Measurements from ENCODE around the gene GAS1.

GAS1 gene

DNA sequence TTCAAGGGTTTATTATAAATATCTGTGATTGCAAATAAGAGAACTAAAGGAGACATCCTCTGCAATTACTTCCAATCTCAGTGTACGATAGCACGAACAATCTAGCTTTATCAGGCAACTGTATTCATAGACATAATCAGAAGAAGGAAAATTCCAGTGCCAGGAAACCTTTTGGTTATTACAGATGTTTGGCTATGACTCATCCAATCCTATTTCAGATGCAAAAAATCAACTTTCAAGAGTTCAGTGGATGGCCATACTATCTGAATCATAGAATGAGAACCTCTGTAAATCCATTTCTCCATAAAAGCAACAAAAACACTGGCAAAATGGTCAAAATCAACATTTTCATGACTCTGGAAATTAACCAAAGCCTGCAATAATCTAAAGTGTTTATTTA, 37.9 kb downstream of the GAS1 start:
- DNase-seq (ENCODE audit: low read depth) = peak; percentile 43
- no peak overlapping the region for H3K4me3 ChIP-seq (replicated peaks; ENCODE audit: low read depth, low read length)
- TF ChIP-seq, protein P1, sequence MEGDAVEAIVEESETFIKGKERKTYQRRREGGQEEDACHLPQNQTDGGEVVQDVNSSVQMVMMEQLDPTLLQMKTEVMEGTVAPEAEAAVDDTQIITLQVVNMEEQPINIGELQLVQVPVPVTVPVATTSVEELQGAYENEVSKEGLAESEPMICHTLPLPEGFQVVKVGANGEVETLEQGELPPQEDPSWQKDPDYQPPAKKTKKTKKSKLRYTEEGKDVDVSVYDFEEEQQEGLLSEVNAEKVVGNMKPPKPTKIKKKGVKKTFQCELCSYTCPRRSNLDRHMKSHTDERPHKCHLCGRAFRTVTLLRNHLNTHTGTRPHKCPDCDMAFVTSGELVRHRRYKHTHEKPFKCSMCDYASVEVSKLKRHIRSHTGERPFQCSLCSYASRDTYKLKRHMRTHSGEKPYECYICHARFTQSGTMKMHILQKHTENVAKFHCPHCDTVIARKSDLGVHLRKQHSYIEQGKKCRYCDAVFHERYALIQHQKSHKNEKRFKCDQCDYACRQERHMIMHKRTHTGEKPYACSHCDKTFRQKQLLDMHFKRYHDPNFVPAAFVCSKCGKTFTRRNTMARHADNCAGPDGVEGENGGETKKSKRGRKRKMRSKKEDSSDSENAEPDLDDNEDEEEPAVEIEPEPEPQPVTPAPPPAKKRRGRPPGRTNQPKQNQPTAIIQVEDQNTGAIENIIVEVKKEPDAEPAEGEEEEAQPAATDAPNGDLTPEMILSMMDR (IDR thresholded peaks at IDR 0.05; ENCODE audit: low read length, missing control alignments) = no peak

DNA sequence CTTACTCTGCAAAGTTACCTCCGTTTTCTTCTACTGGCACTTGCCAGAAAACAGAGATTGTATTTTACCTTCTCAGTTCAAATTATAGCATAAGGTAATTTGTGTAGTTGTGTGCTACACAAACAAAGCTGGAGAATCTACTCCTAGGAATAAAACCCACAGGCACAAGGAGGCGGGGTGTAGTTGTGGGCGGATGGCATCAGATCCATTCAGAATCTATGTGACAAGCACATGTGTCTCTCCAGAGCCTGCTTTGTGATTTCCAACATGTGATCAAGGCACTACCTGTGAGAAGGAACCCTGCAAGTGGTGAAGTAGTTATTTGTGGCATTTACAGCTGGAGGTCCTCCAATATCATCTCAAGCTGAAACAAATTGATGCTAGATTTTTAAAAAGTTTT, 39.0 kb downstream of the GAS1 start:
- TF ChIP-seq, protein P1 (IDR thresholded peaks at IDR 0.05; ENCODE audit: low read length, missing control alignments) = no peak
- no peak for DNase-seq (ENCODE audit: low read depth)
- no peak overlapping the region for H3K4me3 ChIP-seq (replicated peaks; ENCODE audit: low read depth, low read length)

DNA sequence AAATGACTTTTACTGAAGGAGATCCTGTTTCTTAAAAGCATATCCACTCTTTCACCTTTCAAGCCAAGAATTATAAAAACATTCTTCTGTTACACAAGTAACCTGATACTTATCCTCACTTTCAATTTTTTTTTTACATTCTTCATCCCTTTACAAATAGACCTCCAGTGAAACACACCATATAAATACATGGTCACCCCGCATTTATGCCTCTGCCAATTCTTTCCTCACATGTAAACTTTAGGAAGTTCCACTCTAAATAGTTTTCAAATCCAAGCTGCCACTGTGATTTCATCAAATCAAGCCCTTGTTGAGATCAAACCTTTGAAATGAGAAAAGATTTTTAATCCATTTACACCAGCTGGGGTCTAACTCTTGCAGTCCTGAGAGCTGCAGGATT, 40.0 kb downstream of the GAS1 start:
- no peak overlapping the region for H3K4me3 ChIP-seq (replicated peaks; ENCODE audit: low read depth, low read length)
- TF ChIP-seq, protein P1 (IDR thresholded peaks at IDR 0.05; ENCODE audit: low read length, missing control alignments) = no peak
- no peak for DNase-seq (ENCODE audit: low read depth)

DNA sequence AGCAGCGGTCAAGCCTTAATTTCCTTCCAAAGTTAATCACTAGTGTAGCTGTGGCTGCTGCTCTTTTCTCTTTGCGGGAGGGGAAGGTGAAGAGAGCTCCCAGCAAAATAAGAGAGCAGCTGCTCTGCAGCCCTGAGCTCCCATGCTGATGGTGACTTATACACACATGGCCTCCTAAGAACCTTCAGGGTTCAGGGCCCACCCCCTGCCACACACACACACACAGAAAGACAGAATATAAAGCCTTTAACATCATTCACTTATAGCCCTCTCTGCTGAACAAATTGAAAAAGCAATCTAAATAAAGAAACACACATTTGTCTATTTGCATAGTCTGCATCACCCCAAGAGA, 43.6 kb downstream of the GAS1 start:
- DNase-seq (ENCODE audit: low read depth) = no peak
- TF ChIP-seq, protein P1 (IDR thresholded peaks at IDR 0.05; ENCODE audit: low read length, missing control alignments) = no peak
- no peak overlapping the region for H3K4me3 ChIP-seq (replicated peaks; ENCODE audit: low read depth, low read length)

DNA sequence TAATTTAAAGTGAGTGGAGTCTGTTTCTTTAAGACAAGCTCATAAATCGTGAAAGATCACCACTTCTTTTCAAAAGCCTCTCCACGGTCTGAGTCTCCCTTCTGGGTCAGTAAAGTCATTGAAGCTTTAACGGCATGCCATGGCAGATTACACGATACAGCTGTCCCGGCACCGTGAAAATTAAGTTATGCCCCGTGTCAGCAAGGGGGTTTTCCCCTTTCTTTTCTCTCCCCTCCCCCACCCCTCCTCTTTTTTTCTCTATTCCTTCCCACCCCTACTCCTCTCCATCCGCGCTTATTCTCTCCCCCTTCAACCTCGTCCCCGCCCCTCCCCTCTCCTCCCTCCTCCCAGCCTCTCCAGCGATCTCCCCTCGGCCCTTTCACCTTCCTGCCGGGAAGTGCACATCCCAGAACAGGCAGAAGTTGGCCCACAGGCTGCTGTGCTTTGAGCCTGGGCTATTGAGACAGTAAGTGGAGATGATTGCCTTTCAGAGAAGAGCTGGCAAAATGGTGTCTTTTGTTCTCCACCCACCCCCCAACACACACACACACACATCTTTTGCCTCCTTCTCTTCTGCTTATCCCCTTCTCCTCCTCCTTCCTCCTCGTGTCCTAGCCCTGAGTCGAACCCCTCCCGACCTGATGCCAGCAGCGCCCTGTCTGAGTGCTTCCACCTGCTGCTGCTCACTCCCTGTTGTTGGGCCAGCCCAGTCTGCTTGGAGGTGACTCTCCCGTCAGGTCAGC, 44.1 kb downstream of the GAS1 start:
- peak overlapping the region; percentile 30 for H3K4me3 ChIP-seq (replicated peaks; ENCODE audit: low read depth, low read length)

DNA sequence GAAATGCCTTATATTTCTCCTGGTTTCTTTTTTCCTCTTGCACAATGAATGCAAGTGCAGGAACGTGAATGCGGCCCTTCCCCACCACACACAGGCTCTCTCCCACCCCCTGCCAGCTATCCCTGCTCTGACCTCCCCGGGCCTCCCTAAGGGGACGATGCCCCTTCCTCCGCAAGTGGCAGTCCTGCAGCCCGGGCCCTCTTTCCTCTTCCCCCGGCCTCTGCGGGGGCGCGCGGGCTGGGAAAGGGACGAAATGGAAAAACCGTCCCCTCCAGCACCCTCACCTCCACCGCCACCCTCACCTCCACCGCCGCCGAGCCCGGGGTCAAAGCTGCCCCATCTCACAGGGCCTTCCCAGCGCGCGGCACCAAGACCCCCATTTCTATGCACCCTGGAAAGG, 44.7 kb downstream of the GAS1 start:
- peak overlapping the region; percentile 30 for H3K4me3 ChIP-seq (replicated peaks; ENCODE audit: low read depth, low read length)
- TF ChIP-seq, protein P1 (IDR thresholded peaks at IDR 0.05; ENCODE audit: low read length, missing control alignments) = no peak
- no peak for DNase-seq (ENCODE audit: low read depth)

More for the DNA sequence above, 44.1 kb downstream of the GAS1 start:
- TF ChIP-seq, protein P1 (IDR thresholded peaks at IDR 0.05; ENCODE audit: low read length, missing control alignments) = no peak
- DNase-seq (ENCODE audit: low read depth) = no peak

DNA sequence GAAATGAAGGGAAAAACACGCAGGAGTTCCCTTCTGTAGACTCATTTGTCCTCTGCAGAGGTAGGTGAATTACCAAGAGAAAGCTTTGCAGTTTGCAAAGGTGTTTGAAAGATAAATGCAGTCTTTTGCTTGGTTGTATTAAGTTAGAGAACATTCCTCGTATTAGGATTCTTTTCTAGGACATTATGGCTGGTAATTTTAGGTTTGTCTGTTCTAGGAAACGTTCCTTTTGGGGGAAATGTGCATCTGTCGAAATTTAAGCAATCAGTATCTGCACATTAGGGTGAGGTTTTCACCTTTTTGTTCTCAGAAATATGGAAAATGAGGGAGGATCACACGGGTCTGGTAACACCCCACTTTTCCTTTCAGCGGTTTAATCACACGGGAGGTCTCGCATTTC, 45.1 kb downstream of the GAS1 start:
- H3K4me3 ChIP-seq (replicated peaks; ENCODE audit: low read depth, low read length) = no peak overlapping the region
- no peak for DNase-seq (ENCODE audit: low read depth)
- TF ChIP-seq, protein P1 (IDR thresholded peaks at IDR 0.05; ENCODE audit: low read length, missing control alignments) = no peak

All from fibroblast of pulmonary artery (primary cell).